PC-9 (cell line): ENCODE measurements around the gene TAF4.

Experiments used
- EZH2 ChIP-seq: fragments of 200-600 bp; sonication (generic); IDR thresholded peaks from 2 replicates; pipeline ENCODE4 v1.8.0; 2017; ENCODE audit warnings: antibody characterized with exemption, low read depth
- TF ChIP-seq, protein P1 (sequence below): fragments of 200-600 bp; sonication (generic); conservative IDR thresholded peaks from 2 replicates; pipeline ENCODE4 v1.6.1; 2017; ENCODE audit warnings: mixed run types, antibody characterized with exemption, mild to moderate bottlenecking, moderate library complexity

DNA sequence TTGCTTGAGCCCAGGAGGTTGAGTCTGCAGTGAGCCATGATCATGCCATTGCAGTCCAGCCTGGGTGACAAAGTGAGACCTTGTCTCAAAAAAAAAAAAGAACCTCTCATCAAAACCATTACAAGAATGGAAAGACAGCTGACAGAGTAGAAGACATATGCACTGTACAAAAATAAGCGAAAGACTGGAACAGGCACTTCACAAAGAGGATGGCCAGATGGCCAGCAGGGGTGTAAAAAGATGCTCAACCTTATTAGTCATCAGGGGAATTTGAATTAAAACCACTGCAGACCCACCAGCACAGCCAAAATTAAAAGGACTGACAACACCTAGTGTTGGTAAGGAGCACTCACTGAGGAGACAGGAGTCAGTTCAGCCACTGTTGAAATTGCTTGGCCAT is 13.5 kb upstream of the TAF4 start:
- TF ChIP-seq, protein P1, sequence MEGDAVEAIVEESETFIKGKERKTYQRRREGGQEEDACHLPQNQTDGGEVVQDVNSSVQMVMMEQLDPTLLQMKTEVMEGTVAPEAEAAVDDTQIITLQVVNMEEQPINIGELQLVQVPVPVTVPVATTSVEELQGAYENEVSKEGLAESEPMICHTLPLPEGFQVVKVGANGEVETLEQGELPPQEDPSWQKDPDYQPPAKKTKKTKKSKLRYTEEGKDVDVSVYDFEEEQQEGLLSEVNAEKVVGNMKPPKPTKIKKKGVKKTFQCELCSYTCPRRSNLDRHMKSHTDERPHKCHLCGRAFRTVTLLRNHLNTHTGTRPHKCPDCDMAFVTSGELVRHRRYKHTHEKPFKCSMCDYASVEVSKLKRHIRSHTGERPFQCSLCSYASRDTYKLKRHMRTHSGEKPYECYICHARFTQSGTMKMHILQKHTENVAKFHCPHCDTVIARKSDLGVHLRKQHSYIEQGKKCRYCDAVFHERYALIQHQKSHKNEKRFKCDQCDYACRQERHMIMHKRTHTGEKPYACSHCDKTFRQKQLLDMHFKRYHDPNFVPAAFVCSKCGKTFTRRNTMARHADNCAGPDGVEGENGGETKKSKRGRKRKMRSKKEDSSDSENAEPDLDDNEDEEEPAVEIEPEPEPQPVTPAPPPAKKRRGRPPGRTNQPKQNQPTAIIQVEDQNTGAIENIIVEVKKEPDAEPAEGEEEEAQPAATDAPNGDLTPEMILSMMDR, result no peak
- no peak for TF ChIP-seq EZH2
